CD4-positive, alpha-beta T cell treated with Interleukin-15 for 4 hours (primary cell): ENCODE measurements around the gene UBE2D3.
"Not testable (repeated sequence)": the region's sequence is repeated elsewhere in the genome, so short reads cannot be mapped to it uniquely, and the experiment has no call there.

Experiments used
- DNase-seq: peaks from one replicate; pipeline ENCODE4 v3.0.0-alpha.2; 2020; ENCODE audit warnings: low spot score

The UBE2D3 gene

DNA sequence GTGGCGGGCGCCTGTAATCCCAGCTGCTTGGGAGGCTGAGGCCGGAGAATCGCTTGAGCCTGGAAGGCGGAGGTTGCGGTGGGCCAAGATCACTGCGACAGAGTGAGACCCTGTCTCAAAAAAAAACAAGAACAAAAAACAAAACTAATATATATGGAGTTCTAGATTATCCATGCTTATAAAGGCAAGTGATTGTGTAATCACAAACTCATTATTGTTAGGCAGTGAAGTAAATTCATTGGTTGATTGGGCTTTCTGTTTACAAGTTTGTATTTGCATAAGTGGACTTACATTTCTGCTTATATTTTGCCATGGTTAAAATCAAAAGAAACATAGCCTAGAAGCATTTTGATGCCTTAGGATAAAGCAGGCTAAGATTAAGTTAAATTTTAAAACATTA, 2.5 kb upstream of the UBE2D3 start:
- DNase-seq: no peak

DNA sequence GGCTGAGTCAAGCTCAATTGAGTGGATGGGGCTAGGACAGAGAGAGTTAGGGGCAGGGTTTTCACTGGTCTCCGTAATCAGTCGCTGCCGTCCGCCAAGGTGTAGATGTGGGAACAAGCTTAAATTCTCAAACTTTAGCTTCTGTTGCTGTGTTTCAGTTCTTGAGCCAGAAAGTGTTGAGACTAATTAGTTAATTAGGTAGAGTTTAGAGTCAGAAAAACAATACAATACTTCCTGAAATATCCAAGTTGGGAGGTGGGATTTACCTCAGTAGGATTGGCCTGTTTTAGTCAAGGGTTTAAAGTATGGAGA, 1.1 kb upstream of the UBE2D3 start:
- DNase-seq: no peak

DNA sequence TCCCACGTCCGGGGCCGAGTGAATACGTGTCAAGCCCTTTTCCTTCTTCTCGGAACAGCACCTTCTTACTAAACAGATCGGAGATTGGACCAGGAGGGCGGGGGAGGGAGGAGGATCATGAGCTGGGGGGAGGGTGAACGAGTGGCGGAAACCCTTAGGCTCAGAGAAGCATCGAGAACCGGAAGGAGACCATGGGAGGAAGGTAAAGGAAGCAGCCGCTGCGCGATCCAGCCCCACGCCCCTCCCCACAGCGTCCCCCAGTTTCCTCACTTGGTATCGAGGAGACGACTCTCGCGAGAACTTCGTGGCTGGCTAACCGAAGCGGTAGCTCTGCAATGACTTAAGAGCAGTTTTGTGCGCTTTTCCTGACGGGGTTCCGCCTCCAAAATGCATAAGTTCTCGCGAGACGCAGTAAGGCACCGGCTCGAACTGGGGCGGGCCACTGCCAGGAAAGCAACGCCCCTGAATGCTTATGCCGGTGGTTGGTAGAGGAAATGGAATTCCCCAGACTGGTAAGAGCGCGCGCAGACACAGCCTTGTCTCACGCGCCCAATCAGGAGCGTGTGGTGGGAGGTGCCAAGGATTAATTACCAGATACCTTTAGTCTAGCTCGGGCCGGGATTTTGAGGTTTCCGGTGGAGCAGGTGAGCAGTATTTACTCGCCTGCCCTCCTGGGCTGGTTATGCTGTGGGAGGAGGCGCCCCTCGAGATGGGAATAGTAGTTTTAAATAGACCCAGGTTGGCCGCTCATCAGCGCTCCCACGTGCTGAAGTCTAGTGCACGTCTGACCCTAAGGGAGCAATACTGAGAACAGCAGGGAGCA, 534 bp upstream of the UBE2D3 start:
- peak; percentile 99 for DNase-seq

DNA sequence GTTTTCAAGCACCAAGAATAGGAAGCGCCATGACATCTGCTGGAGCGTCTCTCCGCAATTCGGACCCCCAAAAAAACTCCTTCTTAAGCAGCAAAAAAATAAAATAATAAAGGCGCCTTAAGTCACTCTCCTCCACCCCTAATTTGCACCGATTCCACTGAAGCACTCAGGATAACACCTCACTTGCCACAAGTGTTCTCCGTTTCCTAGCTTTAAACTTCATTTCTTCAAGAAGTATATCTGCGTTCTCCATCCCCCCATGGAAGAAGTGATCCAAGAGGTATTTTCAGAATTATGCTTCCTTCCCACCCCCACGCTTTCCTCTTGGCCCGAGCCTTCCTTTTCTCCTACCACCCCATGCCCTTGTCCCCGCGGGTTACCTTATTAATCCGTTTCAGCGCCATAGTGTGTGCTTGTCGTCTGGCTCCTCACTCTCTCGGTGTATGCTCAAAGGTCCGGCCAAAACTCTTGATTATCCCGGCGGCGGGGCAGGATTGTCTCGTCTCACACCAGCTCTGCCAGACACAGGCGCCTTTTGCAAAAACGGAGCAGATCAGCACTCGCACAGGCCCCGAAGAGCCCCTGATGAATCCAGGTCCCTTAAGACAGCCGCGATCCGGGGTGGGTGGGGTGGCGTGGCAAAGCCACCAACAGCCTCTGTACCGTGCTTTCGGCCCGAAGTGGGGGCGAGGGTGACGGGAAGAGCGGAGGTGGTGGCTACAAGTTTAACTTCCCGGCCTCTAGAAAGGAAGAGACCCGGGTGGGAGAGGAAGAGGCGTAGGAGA, 1.1 kb downstream of the UBE2D3 start:
- DNase-seq: no peak

DNA sequence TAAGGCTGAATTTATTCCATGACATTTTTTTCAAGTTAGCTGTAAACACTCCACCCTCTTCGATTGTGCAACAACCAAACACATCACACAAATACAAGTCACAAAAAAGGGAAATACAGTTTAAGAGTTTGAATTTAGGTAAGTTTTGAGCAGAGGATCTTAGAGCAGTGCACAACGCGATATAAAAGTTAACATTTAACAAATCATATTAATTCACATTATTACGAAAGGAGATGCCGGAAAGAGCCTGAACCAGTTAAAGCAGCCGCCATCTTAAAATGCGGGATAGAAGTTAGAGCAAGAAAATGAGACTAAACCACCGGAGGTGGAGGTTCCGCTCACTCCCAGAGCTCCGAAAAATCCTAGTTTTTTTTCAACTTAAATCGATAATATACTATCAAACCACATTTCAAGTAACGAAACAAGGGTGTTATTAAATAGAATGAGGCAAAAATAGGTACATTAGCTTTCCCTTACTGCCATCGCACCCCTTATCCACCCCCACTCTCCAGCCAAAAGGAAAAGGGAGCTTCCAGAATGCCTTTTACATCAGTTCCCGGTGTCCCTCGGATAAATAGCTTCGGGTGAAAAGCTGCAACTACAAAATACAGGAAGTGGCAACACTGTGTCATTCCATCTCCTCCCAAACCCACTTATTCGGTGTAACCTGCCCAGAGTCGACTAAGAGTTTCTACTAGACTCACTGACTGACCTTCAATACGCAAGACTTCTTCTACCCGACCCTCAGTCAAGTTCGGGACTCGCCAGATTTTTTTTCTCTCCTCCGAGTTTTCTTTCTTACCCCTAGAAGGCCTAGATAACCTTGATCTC, 1.9 kb downstream of the UBE2D3 start:
- DNase-seq: peak; percentile 45

DNA sequence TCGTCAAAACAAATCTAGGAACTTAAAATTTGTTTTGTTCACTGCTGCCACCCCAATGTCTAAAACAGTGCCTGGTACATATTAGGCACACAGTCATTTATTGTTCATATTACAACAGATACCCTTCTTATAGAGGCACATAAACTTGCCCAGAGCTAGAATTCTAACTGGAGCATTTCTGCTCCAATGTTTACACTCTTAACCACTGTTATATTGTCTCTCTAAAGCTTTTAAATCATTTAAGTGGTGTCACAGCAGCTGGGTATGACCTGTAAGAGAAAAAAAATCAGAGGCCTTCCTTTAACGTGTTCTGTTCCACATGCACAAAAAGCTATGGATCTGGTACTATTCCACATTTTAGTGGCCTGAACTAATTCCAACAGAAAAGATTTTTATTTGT, 3.0 kb downstream of the UBE2D3 start:
- no peak for DNase-seq

DNA sequence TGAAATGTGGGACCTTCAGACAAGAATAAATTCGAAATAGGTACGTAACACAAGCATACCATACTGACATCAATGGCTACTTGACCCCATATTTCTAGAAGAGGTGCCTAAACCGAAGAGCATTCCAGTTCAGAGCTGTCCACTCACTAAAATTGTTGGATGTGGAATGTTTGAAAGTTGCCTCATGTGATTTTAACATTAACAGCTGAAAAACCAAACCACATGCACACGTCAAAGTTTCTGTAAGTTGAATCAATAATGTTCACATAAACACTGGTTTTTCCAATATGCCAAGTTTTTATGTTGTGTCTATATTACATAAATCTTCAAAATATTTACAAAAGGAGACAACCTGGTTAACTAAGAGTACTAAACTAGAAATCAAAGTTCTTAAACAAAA, 3.5 kb downstream of the UBE2D3 start:
- no peak for DNase-seq

DNA sequence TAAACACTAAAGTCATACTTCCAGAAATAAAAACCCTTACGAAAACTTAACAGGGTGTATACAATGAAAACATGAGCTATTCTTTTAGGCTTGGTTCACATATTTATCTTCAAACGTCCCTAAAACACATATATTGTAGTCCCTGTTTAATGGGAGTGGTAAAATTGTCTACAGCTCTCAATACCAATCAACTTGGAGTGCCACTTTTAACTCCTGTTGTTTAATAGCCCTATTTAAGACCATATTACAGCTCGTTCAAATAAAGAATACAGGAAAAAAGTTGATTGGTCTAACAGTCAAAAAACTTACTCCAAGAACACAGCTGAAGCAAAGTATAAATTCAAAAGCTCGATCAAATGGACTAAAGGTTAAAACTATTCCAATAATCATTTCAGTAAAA, 3.9 kb downstream of the UBE2D3 start:
- DNase-seq: no peak

DNA sequence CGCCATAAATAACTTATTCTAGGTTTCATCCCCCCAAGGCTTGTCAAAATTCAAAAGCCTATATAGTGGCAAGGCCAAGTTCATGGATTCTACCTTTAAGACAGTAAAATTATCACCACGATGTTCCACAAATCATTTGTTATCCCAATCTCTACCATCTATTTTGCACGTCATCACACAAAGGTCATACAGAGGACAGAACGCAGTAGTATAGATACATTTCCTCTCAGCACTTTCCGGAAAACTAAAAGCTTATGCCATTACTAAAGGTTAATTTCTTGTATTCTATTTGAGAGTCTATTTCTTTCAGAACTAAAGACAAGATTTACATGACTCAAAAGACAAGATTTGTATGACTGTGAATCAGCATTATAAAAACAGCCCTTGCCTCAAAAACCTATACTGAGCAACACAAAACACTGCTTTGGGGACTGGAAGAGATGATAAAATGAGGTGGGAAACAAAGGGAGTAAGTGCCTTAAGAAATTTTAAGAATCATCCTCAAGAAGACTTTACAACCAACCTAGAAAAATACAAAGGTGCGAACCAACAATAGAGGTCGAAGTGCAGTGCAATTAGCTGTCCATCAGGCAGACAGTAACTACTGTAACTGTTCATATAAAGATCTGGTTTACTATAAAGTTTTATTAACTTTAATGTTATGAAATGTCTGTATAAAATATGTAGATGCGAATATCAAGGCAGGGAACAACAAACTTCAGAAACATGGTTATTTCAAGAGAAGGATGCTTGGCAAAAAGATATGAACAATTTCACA, 7.6 kb downstream of the UBE2D3 start:
- DNase-seq: peak; percentile 45

DNA sequence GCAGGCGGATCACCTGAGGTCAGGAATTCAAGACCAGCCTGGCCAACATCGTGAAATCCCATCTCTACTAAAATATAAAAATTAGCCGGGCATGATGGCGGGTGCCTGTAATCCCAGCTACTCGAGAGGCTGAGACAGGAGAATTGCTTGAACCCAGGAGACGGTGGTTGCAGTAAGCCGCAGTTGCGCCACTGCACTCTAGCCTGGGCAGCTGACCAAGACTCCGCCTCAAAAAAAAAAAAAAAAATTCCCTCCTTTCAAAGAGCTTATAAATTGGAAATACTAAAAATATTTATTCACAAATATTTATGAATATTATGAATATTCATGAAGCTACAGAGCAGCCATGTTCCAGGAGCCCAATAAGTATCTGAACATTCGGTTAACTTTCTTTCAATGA, 8.3 kb downstream of the UBE2D3 start:
- DNase-seq: not testable (repeated sequence)

DNA sequence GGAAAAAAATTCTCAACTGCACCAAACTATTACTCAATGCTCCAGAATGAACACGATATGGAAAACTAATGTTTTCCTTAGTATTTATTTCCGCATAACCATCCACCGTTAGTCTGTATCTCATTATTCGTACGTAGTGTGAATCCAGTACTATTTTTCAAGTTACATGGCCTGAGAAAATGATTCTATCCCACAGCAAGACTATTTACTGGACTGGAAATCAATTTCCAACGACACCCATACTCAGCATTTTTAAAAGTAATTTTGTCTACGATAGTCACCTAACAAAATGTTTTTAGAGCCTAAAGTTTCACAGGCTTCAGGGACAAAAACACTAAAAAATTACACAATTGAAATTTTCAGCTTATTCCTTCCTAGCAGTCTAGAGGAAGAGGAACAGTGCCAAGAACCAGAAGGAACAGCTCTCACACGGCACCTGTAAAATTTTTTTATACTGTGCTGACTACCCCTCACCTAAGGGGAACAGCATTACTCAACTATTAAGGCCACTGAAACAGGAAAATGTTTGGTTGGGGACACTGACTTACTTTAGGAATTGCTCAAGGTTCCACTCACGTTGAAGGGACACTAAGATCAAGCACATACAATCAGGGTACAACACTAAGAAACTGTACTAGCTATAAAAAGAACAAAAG, 9.6 kb downstream of the UBE2D3 start:
- DNase-seq: no peak

DNA sequence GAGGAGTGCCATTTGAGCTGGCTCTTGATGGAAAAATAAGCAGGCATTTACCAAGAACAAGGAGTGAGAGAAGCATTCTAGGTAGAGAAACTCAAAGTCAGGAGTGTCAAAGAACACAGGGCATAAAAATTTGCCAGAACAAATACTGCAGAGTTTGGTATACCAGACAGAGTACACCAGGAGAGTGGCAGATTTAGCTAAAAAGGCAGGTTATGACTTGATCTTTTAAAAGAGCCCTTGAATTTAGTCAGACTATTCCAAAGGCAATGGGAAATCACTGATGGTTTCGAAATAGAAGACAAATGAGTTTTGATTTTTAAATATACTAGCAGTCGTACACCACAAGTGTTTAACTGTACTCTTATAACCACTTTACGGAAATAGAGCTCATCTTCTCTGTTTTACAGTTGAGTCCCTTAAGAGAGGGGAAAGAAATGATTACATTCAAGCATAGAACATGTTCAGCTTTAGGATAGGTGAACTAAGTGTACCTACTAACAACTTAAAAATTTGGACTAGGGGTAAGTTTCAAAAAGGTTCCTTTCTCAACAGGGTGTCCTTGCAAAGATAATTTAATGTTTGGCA, 10.2 kb downstream of the UBE2D3 start:
- no peak for DNase-seq

DNA sequence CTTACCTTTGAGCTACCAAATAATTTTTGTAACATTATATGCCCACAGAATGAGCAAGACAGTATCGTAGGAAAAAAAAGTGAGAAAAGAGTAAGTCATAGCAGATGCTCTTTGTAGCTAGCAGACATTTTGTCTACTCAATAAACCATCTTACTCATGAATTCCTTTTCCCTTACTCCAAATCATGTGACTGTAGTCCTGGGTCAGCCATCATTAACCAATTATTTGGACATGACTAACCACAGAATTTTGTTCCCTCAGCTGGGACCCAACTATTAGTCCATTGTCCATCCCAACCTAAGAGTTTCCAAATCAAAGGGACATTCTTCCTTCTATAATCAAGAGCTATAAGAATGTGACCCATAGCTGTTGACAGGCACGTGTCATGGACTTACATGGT, 11.4 kb downstream of the UBE2D3 start:
- no peak for DNase-seq

DNA sequence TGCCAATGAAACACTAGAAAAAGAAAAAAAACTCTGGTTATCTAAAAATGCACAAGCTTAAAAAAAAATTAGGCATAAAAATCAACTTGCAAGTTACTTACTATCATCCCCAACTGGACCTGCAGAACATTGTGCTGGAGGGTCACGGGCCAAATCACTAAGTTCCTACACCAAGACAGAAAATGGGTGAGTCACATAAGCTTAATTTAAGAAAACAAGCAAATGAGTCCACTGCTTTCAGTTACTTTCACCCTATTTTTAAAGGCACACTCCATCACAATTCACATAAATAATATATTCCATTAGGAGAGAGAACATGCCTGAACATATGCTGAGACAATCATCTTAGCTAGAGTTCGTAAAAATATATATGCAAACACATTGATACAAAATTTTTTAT, 17.7 kb downstream of the UBE2D3 start:
- DNase-seq: no peak

DNA sequence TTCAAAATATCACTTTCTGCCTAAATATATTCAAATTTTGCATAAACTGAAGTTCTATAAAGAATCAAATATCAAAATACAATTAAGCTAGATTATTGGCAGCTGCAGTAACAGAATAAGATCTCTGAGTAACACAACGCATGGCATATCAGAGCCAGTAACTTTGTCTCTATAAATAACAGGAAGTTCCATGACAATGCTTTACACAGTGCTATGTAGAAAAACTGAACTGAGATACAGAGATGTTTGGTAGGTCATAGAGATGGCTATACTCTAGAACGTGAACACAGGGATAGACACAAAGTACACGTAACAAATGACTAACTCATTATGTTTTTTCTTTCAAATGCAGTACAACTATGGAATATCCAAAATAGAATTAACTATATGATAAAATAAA, 18.2 kb downstream of the UBE2D3 start:
- no peak for DNase-seq

DNA sequence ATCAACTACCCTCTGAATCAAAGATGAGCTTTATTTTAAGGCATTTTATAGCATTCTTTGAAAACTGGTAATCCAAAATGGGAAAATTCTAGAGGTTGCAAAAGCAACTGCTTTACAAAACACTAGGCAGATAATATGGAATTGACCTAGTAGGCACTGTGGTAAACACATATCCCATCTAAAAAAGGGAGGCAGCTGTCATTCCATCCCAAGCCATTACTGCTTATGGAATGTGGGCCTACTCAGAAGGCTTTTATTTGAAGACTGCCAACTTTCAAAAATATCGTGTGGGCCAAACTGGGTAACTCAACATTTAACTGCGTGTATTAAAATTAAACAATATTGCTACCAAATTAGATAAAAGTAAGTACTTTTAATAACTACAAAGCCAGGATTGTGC, 19.3 kb downstream of the UBE2D3 start:
- DNase-seq: no peak

DNA sequence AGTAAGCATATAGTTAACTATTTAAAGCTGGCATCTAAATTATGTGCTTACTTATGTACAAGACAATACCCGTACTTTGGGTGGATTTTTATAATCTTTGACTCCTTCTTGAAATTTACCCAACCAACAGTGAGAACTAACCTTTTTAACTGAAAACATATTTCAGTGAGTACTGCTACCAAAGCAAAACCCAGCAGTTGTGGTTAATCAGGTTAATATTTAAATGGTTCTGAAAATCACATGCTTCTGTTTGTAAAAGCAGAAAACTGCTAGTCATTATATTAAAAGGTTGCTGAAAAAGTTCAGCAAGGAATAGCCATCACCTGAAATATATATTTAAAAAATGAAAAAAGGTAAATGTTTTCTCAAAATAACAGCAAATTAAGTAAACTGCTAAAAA, 20.0 kb downstream of the UBE2D3 start:
- no peak for DNase-seq

DNA sequence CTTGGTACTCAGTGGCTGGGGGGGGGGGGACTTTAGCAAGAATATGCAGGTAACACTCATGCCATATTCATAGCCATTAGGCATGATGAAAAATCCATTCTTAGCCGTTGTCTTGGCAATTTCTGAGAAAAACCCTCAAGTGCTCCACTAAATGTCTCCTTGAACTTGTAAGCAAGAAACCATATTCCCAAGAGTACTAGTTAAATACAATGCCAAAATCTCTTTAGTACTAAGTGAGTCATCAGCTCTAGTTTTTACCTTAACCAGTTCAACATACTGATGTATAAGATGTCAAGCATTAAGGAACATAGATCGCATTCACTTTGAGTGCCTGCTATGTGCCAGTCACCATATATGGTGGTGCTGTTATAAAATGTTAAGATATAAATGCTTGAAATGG, 27.5 kb downstream of the UBE2D3 start:
- DNase-seq: no peak

DNA sequence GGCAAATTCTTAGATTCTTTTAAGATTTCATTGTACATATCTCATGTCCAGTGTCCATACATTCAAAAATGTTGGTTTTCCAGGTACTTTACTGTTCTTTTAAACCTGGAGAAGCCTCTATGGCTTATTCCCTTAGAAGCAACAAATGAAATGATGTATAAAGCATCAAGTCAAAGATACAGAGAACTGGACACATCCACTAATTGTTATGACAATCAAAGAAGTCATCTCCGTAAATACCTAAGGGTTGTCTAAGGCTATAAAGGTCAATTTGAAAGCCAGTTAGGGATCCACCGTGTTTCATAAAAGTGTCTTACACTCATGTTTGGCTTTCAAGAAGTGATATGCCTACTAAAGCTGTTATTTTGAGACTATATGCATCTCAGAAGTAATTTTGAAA, 32.4 kb downstream of the UBE2D3 start:
- DNase-seq: no peak

DNA sequence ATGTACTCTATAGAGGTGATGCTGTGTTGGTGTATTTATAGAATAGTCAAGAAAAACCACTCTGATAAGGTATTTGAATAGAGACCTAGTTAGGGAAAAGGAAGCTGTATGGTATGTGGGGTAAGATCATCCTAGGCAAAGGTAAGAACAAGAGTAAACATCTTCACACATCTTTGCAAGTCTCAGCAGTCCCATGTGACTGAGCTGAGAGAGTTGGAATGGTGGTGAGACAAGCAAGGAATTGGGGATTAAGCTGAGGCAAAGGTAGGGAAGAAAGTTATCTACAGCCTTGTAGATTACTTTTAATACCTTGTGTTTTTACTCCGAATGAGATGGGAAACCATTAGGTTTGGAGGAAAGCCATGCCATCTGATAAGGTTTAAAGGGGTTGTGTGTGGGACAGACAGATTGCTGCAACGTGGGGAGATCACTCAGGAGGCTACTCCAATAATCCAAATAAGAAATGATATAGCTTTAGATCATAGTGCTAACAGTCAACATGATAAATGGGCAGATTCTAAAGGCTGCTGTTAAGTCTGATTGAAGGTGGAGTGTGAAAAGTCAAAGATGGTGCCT, 34.9 kb downstream of the UBE2D3 start:
- DNase-seq: no peak

DNA sequence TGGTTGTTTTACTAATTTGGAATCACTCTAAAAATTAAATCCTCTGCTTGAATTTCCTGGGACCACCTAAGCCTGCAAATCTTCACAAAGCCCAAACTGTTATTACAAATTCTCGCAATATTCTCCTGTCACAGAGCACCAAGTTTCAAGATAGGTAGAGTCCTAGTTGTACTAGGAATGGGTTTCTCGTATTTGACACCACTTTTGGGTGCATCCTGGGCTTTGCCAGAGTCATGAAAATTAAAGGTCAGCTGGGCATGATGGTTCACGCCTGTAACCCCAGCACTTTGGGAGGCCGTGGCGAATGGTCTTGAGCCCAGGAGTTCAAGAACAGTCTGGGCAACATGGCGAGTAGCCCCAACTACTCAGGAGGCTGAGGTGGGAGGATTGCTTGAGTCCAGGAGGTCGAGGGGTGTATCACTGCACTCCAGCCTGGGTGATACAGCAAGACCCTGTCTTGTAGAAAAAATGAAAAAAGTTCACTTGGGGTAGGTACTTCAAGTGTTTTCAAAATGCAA, 36.0 kb downstream of the UBE2D3 start:
- no peak for DNase-seq
